NB4 (cell line): ENCODE data around the gene SLC27A5.
"Not testable (repeated sequence)": the region's sequence is repeated elsewhere in the genome, so short reads cannot be mapped to it uniquely, and the experiment has no call there.

ENCODE experiments used
- DNase-seq: peaks from one replicate; pipeline ENCODE4 v3.0.0; 2010; ENCODE audit warnings: low read depth
- H3K4me3 ChIP-seq: one replicate; pipeline ENCODE4 v1.5.1; 2011; ENCODE audit warnings: mild to moderate bottlenecking, low read depth, low read length, moderate library complexity
- MYC ChIP-seq: IDR thresholded peaks from 2 replicates; pipeline ENCODE4 v1.6.1; 2011; ENCODE audit warnings: low read depth, low read length
- POLR2A ChIP-seq: IDR thresholded peaks from 2 replicates; pipeline ENCODE4 v1.6.1; 2011; ENCODE audit warnings: mild to moderate bottlenecking; ENCODE audit not compliant: insufficient read length; ENCODE audit errors: extremely low read depth
- TF ChIP-seq, protein P1 (sequence below): IDR thresholded peaks from 2 replicates; pipeline ENCODE4 v1.6.1; 2011; ENCODE audit warnings: low read depth, low read length
- TF ChIP-seq, protein P2 (sequence below): IDR thresholded peaks from one replicate; pipeline ENCODE4 v1.5.1; 2012; ENCODE audit warnings: low read depth, low read length

SLC27A5 gene

DNA sequence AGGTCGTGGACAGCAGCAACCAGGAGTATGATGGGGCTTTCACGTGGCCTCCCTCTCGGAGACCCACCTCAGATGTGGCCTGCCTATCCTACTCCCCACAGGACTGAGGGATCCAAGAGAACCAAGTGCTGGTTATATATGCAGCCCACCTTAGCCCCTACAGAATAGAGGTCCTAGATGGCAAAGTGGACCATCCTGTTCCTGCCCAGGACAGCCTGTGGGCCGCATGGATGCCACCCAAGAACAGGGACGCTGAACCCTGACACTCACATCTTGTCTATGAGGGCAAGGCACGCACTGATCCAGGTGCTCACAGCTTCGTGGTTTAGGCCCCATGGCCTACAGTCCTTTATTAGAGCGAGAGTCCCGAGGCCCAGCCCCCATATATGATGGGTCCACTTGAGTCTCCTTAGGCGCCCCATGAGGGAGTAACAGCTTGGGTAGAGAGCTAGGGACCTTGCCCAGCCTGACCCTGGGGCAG lies 1.5 kb upstream of the SLC27A5 start:
- no peak overlapping the region for H3K4me3 ChIP-seq
- DNase-seq: no peak
- TF ChIP-seq, protein P1, sequence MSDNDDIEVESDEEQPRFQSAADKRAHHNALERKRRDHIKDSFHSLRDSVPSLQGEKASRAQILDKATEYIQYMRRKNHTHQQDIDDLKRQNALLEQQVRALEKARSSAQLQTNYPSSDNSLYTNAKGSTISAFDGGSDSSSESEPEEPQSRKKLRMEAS: no peak
- TF ChIP-seq POLR2A (no peak), MYC (no peak; the same call in 1 of the 2 replicates)
- TF ChIP-seq, protein P2, sequence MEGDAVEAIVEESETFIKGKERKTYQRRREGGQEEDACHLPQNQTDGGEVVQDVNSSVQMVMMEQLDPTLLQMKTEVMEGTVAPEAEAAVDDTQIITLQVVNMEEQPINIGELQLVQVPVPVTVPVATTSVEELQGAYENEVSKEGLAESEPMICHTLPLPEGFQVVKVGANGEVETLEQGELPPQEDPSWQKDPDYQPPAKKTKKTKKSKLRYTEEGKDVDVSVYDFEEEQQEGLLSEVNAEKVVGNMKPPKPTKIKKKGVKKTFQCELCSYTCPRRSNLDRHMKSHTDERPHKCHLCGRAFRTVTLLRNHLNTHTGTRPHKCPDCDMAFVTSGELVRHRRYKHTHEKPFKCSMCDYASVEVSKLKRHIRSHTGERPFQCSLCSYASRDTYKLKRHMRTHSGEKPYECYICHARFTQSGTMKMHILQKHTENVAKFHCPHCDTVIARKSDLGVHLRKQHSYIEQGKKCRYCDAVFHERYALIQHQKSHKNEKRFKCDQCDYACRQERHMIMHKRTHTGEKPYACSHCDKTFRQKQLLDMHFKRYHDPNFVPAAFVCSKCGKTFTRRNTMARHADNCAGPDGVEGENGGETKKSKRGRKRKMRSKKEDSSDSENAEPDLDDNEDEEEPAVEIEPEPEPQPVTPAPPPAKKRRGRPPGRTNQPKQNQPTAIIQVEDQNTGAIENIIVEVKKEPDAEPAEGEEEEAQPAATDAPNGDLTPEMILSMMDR: no peak

DNA sequence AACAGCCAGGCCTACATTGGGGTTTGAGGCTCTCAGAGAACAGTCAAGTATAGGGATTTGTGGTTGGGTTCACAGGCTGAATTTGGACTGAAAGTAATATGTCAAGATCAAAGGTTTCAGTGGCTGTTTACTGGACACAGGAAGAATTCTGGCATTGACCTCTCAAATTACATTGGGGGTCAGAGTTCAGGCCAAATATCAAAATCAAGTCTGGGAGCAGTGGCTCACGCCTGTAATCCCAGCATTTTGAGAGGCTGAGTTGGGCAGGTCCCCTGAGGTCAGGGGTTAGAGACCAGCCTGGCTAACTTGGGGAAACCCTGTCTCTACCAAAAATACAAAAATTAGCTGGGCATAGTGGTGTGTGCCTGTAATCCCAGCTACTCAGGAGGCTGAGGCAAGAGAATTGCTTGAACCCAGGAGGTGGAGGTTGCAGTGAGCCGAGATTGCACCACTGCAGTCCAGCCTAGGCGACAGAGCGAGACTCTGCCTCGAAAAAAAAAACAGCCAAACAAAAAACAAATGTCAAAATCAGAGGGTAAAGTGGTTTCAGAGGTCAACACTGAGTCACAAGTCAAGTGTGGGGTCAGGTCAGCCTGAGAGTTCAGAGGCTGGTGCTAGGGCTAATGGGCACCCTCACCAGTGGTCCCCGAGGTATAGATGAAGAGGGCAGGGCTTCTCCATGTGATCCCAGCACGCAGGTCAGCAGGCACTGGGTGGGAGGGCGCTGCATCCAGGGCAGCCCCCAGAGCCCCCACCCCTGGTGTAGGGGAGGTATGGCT lies 1.5 kb downstream of the SLC27A5 start:
- no peak overlapping the region for H3K4me3 ChIP-seq
- TF ChIP-seq MYC: no peak
- TF ChIP-seq, protein P2: no peak
- no peak for TF ChIP-seq POLR2A
- TF ChIP-seq, protein P1: no peak
- DNase-seq: no peak

DNA sequence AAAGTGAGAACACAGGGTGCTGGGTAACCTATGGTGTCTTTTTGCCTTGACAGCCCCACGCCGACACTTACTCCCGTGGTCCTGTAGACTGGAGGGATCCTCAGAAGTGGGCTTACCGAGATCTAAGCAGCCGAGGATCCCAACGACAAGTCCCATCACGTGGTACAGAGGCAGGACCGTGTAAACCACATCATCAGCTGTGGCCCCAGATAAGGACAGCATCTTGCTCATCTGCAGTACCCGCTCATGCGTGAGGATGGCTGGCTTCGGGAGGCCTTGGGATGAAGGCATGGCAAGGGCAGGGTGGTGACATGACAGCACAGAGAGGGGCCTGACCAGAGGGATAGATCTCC lies 2.1 kb downstream of the SLC27A5 start:
- no peak for TF ChIP-seq POLR2A
- TF ChIP-seq MYC: no peak
- TF ChIP-seq, protein P2: no peak
- TF ChIP-seq, protein P1: no peak
- H3K4me3 ChIP-seq: no peak overlapping the region
- DNase-seq: no peak

DNA sequence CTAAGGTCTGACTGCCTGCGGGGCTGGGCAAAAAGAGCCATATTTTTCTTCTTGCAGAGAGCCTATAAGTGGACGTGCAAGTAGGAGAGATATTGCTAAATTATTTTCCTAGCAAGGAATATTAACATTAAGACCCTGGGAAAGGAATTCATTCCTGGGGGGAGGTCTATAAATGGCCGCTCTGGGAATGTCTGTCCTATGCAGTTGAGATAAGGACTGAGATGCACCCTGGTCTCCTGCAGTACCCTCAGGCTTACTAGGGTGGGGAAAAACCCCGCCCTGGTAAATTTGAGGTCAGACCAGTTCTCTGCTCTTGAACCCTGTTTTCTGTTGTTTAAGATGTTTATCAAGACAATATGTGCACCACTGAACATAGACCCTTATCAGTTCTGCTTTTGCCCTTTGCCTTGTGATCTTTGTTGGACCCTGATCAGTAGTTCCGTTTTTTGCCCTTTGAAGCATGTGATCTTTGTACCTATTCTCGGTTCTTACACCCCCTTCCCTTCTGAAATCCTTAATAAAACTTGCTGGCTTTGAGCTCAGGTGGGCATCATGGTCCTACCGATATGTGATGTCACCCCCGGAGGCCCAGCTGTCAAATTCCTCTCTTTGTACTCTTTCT lies 4.1 kb downstream of the SLC27A5 start:
- DNase-seq, H3K4me3 ChIP-seq: not testable (repeated sequence)

DNA sequence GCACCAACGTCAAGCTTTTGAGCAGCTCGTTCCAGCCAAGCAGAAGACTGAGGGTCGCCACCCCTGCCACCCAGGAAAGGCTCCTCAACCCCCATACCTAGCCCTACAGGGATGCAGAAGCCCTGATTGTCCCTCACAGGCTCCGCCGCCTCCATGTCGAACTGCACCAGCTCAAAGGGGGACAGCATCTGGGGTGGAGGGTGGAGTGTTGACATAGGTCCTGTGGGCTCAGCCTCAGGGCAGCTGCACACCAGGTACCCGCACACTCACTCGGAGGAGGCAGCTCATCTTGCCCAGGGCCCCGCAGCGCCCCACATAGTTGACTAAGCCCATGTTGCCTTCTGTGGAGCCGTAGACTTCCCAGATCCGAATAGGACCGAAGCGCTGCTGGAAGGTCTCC lies 11.6 kb downstream of the SLC27A5 start:
- peak overlapping the region; percentile 69 for H3K4me3 ChIP-seq
- TF ChIP-seq, protein P1: no peak
- TF ChIP-seq, protein P2: no peak
- TF ChIP-seq POLR2A (no peak), MYC (no peak)
- DNase-seq: no peak

DNA sequence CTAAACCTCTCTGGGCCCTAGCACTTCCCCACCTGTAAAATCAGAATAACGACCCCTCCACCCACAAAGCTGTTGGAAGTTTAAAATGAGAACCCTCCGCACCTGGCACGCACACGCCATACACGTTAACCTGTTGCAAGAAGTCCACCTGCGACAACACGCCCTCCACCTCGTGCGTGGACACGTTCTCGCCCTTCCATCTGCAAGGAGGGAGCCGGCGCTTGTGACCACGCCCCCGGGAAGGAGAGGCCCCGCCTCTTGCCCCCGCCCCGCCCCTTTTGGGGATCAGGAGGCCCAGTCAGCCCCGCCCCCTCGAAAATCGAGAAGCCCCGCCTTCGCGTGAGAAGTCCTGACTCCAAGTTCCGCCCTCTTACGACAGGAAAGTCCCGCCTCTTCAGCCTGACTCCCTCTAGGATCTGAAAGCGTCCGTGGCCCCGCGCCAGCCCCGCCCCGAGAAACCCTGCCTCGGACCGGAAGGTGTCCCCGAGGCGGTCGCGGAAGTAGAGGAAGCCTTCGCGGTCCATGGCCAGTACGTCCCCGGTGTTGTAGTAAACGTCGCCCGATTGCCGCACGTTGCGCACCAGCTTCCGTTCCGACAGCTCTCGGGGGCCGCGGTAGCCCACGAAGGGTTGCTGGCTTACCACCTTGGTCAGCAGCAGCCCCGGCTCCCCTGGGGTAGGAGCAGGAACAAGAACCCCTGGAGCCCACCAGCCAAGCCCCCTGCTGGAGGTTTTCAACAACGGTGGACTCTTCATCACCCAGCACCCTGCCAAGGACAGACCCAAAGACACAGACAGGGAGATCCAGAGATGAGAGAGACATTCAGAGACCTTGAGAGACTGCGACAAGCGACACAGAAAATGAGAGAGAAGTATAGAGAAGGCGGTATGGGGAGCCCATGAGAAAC lies 12.5 kb downstream of the SLC27A5 start:
- TF ChIP-seq, protein P2: peak; percentile 38
- TF ChIP-seq, protein P1: peak; percentile 88
- TF ChIP-seq POLR2A: peak; percentile 51
- peak; percentile 88 for TF ChIP-seq MYC
- peak; percentile 99 for DNase-seq
- H3K4me3 ChIP-seq: peak overlapping the region; percentile 79
